Measurements from ENCODE around the gene ENAM. TPM values are rescaled to one million over a fixed set of nuclear protein-coding genes. Genes with fewer than 3 reads are reported as not detected.
"Not testable (repeated sequence)": the region's sequence is repeated elsewhere in the genome, so short reads cannot be mapped to it uniquely, and the experiment has no call there.

The ENAM gene
- total RNA-seq, 1 donor from 2014 or later = not detected

GRCh38 chr4:70676554-70677090, 48.1 kb downstream of the ENAM start:
- no peaks in the 10 kb centered on the region for H3K4me1 Mint-ChIP-seq (ENCODE audit: low read depth, unreplicated experiment)
- DNase-seq = no peak
- peaks cover 2% of the 10 kb centered on the region for H3K9me3 Mint-ChIP-seq (ENCODE audit: unreplicated experiment)
- H3K4me3 Mint-ChIP-seq (ENCODE audit: unreplicated experiment) = no peak overlapping the region
- H3K27ac Mint-ChIP-seq (ENCODE audit: unreplicated experiment) = no peak overlapping the region
- peaks cover 4% of the 10 kb centered on the region for H3K27me3 Mint-ChIP-seq (ENCODE audit: unreplicated experiment)
- no peaks in the 10 kb centered on the region for H3K36me3 Mint-ChIP-seq (ENCODE audit: unreplicated experiment)
- no peak for TF ChIP-seq CTCF (IDR thresholded peaks at IDR 0.05; ENCODE audit: partially characterized antibody, unreplicated experiment)

DNA sequence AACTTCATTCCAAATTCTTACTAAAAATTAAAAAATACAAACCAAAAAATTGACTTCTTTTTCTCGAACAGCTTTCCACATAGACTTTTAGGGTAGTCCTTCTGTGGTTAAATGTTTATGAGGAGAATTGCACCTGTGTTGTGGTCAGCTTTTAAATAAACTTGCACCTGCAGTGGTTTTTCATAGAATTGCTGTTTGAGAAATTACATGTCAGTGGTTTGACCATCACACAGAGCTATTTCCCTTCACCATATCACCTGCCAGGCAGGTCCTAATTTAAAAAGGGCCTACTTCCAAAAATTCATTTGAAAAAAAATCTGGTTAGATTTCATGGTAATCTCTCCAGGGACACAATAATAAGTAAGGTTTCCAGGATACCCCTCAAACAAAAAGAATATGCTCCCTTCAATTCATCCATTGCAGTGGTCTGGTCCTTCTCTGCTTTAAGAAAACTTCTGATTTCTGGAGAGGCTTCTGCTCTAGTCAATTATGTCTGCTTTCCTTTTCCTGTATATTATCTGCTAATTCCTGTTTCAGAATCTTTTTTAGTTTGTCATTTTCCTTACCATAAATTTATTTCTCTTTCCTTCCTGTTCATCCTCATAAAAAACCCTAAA, 49.9 kb downstream of the ENAM start:
- H3K4me3 Mint-ChIP-seq (ENCODE audit: unreplicated experiment) = no peak overlapping the region
- no peak for DNase-seq
- H3K4me1 Mint-ChIP-seq (ENCODE audit: low read depth, unreplicated experiment) = no peaks in the 10 kb centered on the region
- H3K27ac Mint-ChIP-seq (ENCODE audit: unreplicated experiment) = no peak overlapping the region
- peaks cover 2% of the 10 kb centered on the region for H3K9me3 Mint-ChIP-seq (ENCODE audit: unreplicated experiment)
- no peak for TF ChIP-seq CTCF (IDR thresholded peaks at IDR 0.05; ENCODE audit: partially characterized antibody, unreplicated experiment)
- H3K36me3 Mint-ChIP-seq (ENCODE audit: unreplicated experiment) = no peaks in the 10 kb centered on the region
- H3K27me3 Mint-ChIP-seq (ENCODE audit: unreplicated experiment) = peaks cover 4% of the 10 kb centered on the region

- no peak for DNase-seq
- Mint-ChIP-seq H3K36me3 (ENCODE audit: unreplicated experiment) (no peaks in the 10 kb centered on the region), H3K27me3 (ENCODE audit: unreplicated experiment) (peaks cover 4% of the 10 kb centered on the region), H3K9me3 (ENCODE audit: unreplicated experiment) (no peaks in the 10 kb centered on the region), H3K4me1 (ENCODE audit: low read depth, unreplicated experiment) (no peaks in the 10 kb centered on the region), H3K4me3 (ENCODE audit: unreplicated experiment) (no peak overlapping the region), H3K27ac (ENCODE audit: unreplicated experiment) (no peak overlapping the region)
- no peak for TF ChIP-seq CTCF (IDR thresholded peaks at IDR 0.05; ENCODE audit: partially characterized antibody, unreplicated experiment)
These were observed 52.4 kb downstream of the ENAM start for GRCh38 chr4:70680934-70681333.

DNA sequence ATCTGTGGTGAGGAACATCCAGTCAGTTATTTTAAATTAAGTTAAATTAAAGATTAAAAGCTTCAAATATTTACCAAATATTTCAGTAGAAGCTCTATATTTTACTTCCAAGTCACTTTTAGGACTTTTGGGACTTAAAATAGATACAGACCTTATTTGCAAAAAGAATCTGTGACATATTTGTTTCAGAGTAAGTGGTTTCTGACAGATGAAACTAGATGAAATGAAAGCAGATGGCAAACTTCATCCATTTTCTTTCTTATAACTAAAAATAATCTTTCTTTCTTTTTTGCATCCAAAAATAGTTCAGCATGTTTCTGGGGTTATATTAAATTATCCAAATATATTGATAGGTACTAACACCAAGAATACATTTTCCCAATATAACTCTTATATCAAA, 53.2 kb downstream of the ENAM start:
- no peaks in the 10 kb centered on the region for H3K36me3 Mint-ChIP-seq (ENCODE audit: unreplicated experiment)
- H3K4me3 Mint-ChIP-seq (ENCODE audit: unreplicated experiment) = no peak overlapping the region
- H3K27ac Mint-ChIP-seq (ENCODE audit: unreplicated experiment) = no peak overlapping the region
- peaks cover 4% of the 10 kb centered on the region for H3K27me3 Mint-ChIP-seq (ENCODE audit: unreplicated experiment)
- H3K4me1 Mint-ChIP-seq (ENCODE audit: low read depth, unreplicated experiment) = no peaks in the 10 kb centered on the region
- no peaks in the 10 kb centered on the region for H3K9me3 Mint-ChIP-seq (ENCODE audit: unreplicated experiment)
- DNase-seq = no peak
- TF ChIP-seq CTCF (IDR thresholded peaks at IDR 0.05; ENCODE audit: partially characterized antibody, unreplicated experiment) = no peak

DNA sequence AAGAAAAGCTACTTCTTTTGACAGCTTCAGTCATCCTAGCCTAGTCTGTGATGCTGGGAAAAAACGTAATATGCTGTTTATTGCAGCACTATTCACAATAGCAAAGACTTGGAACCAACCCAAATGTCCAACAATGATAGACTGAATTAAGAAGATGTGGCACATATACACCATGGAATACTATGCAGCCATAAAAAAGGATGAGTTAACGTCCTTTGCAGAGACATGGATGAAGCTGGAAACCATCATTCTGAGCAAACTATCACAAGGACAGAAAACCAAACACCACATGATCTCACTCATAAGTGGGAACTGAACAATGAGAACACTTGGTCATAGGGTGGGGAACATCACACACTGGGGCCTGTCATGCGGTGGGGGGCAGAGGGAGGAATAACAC, 53.6 kb downstream of the ENAM start:
- H3K27me3 Mint-ChIP-seq (ENCODE audit: unreplicated experiment); H3K9me3 Mint-ChIP-seq (ENCODE audit: unreplicated experiment); H3K36me3 Mint-ChIP-seq (ENCODE audit: unreplicated experiment); H3K4me3 Mint-ChIP-seq (ENCODE audit: unreplicated experiment); DNase-seq; H3K4me1 Mint-ChIP-seq (ENCODE audit: low read depth, unreplicated experiment); H3K27ac Mint-ChIP-seq (ENCODE audit: unreplicated experiment): not testable (repeated sequence)
